Activated CD4-positive, alpha-beta T cell treated with anti-CD3 and anti-CD28 coated beads, Interleukin-2, amount 50 U/mL, for 48 hours (primary cell): Measurements from ENCODE around the gene ST3GAL2.
A peak's percentile ranks its signal among the peaks of the same experiment; 100 is the strongest.

Experiments
- DNase-seq, 2 experiments: peaks; one replicate each; pipeline ENCODE4 v3.0.0-alpha.2; 2020

The ST3GAL2 gene

DNA sequence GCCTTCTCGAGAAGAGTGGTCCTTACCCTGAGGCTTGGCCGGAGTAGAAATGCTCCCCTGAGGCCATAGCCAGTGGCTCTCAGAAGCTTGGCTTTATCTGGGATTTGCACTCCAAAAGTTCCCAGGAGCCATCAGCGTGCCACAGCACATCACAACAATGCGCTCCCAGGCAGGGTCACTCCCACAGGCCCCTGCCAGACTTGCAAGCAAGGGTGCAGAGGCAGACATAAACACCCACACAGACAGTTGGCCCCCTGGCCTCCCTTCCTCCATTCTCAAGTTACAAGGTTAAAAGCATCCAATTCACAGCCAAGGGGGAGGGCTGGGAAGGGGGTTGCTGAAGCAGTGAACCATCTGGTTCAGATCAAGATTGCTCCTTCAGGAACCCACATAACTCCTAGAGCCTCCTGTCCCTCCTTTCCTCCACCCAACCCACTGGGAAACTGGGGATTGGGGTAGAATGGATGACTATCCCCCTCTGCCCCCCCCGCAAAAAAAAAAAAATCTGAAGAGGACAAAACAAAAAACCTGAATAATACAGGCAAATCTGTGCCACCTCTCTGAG is 1.8 kb downstream of the ST3GAL2 start:
- DNase-seq = no peak

DNA sequence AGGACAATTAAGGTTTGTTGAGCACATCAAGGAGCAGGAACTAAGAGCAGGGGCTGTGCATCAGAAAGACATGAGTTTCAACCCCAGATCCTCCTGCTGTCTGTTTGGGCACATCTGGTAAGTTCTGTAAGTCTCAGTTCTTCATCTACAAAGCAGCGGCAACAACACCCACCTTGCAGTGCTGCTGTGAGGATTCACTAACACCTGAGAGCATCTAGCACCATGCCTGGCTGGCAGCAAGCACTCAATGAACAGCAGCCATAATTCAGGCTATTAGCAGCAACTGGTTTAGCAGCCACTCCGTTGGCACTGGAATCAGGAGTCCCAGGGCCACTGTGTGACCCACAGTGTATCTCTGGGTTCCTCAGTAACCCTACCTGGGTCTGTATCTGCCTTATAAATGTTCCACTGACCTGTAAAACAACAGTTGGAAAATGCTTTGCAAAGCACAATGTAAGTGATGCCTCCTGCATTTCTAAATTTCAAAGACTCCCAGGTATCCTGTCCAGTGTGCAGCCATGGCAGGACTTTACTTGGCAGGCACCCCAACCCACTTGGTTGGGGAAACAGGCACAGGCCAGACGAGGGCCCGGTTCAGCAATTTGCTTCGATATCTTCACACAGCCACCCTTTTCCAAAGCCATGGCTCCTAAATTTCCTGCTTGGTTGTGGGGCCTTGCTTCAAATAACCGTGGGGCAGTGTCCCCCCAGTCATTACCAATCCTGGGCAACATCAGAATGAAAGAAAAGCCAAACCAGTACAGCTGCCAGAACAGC is 4.2 kb downstream of the ST3GAL2 start:
- no peak for DNase-seq

DNA sequence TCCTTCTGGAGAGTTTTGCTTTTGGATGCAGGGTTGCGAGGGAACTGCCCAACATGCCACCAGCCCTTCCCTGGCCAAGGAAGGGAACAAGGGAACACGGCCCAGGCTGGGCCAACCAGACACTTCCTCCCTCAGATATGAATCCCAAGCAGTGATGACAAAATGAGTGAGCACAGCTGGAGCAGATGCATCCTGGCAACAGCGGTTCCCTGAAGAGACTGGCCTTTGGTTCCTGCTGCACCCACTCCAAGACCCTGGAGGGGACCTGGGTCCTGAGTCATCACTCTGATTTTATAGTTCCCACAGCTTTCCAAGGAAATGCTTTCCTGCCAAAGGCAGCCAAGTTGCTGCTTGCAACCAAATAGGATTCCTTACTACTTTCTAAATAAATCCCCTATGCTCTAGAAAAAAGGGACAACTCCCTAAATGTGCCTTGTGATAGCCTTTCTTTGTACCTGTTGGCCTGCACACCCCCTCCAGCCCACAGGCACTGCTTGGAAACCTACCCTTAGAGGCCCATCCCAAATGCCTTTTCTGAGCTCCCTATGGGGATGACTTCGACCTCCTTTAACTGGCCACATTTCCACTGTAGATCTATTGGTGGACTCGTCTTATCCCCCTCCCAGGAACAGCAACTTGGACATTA is 5.3 kb downstream of the ST3GAL2 start:
- no peak for DNase-seq

DNA sequence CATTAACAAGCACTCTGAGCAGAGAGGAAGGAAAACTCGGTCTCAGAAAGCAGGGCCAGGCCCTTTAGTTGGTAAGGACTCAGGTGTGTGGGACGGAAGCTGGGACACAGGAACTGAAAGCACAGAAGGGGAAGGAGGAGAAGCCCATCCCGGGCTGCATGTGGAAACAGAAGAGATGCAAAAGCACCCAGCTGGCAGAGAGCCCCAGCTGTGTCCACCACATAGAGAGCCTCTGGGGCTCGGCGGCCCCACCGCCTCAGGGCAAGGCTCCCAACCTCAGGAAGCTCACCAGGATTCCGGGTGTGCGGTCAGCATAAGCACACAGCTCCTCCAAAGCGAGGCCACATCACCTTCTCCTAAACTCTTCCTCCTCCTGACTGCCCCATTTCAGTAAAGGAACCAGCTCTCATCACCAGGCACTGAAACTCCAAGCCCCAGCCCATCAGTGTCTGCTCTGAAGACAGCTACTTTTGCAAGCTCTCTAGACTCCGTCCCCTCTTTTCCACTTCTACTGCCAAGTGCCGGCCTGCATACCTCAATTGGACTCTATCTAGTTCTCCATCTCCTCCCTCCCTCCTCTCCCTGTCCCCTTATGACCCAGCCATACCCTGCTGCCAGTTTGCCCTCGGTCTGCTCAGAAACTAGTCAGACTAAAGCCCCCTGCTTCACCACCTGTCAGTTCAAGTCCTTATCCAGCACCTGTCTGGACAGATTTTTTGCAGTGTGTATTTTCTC is 6.0 kb downstream of the ST3GAL2 start:
- DNase-seq = no peak

- no peak for DNase-seq
These were observed 6.6 kb downstream of the ST3GAL2 start for GRCh38 chr16:70432356-70432722.

DNA sequence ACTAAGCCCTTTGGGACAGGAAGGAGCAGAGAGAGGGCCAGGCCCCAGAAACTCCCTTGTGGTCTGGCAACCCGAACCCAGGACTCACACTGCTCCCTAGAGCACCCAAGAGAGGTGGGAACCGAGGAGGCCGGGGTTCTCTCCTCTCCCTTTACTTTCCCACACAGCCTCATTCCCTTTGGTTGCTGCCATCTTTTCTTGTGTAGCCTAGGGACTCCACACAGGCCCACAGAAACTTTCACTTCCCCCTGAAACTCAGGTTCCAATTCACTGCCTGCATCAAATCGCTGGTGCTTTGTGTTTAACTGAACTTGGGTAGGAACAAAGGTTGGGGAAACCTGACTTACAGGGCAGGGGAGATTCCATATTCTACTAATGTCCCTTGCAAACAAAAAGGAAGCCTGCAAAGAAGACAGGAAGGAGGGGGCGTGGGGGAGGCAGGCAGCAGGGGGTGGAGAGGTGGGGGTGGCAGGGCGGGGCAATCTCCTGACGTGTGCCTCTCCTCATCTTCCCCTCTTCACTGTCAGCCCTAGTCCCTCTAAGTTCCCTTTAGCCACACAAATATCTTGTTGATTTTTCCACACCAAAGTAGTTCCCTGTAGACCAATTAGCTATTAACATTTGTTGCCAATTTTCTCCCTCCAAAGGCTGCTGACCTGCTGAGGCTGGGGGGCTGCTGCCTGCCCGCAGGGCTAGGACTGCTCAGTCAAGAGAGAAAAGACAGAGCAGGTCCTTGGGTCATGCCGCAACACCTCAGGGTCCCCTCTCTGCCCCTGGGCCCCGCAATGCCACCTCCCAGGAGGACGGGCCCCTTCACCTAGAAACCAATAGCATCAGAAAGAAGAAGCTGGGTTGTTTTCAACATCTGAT is 8.0 kb downstream of the ST3GAL2 start:
- peak; percentile 53 to 64 for DNase-seq

DNA sequence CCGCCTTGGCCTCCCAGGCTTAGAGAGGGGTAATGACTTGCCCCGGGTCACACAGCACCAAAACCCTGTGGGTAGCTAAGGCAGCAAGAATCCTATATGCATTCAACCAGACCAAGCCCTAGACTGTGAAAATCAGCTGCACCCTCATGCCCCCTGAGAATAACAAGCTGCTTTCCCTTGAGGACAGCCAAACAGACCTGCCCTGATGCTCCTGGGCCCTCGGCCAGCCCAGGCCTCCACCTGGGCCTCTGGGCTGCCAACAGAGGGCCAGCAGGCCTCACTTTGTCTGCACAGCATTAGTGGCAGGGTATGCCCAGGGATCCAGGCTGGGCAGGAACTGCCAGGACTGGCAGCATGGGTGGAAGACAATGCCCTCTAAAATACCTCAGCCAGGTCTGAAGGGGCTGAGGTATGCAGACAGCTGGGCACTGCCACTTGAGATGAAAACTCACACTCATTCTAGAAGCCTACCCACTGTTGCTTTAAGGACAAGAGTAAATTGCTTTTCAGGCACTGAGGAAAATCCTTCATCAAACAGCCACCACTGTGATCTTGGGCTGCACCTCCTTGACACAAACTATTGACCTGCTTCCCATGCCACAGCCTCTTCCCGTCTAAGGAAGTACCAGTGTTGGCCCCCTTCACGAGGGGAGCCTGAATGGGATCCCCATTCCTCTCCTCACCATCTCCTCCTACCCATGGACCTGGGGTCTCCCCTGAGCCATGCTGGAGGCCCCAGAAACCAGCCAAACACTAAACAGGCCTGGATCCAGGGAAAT is 8.8 kb downstream of the ST3GAL2 start:
- no peak for DNase-seq

- peak; percentile 74 to 84 for DNase-seq
These were observed 10.5 kb downstream of the ST3GAL2 start for GRCh38 chr16:70428178-70428998.

DNA sequence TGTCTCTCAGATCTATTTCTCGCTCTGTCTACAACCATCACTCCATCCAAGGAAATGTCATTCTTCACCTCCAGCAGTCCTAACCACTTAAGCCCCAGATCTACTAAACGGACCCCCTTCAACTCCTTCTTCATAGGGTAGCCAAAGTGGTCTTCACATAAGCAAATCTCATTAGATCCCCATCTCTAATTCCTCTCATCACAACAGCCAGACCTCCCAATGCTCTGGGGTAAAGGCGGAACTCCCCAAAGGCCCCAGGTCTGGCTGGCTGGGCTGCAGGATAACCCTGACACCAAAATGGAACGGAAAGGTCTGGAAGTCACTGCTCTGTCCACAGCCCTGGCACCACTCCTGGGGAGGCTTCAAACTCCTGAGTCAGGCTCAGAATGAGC is 11.1 kb downstream of the ST3GAL2 start:
- DNase-seq = no peak

- DNase-seq = no peak
These were observed 16.4 kb downstream of the ST3GAL2 start for GRCh38 chr16:70422543-70422942.

DNA sequence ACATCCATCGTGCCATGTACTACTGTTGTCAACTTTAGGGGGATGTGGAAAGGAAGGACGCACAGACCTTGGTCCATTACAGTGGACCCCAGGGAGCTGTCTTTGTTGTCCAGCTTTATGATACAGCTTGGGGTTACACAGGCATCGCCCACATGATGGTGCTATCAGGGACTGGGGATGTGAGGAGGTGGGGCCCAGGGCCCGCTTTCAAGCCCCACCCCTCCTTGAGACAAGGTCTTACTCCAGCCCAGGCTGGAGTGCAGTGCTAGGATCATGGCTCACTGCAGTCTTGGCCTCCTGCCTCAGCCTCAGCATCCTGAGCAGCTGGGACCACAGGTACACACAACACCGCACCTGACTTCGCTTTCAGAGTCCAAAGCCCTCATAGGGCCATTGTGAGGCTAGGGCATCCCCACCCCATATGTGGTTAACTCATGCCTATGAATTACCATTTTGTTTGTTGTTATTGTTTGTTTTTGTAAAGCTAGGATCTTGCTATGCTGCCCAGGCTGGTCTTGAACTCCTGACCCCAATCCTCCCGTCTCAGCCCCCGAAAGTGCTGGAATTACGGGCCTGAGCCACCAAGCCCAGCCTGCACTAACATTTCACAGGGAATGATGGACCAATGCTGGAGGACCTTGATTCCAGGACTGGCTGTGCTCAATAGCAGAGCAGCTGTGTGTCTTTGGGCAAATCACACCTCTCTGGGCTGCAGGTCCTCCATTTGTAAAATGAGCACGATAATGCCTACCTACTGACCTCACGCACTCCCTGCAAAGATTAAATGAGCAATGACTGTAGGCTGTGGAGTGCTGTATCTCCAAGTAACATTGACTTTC is 17.2 kb downstream of the ST3GAL2 start:
- no peak for DNase-seq

DNA sequence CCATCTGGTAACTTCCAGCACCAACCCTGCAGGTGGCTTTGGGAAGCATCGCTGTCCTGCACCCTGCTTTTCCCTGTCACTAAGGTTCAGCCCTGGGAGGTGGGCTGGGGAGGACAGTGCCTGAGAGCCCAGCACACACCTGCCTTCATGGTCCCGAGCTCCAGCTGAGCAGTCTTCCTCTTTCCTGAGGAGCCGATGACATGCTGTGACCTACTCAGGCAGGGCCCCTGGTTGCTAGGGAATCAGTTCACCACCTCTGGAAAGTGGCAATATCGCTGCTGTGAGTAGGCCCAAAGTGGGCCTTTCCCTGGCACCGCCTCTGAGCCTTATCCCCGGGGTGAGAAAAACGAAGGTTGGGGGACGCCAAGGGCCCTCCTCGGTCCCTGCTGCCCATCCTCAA is 17.9 kb downstream of the ST3GAL2 start:
- DNase-seq = no peak

DNA sequence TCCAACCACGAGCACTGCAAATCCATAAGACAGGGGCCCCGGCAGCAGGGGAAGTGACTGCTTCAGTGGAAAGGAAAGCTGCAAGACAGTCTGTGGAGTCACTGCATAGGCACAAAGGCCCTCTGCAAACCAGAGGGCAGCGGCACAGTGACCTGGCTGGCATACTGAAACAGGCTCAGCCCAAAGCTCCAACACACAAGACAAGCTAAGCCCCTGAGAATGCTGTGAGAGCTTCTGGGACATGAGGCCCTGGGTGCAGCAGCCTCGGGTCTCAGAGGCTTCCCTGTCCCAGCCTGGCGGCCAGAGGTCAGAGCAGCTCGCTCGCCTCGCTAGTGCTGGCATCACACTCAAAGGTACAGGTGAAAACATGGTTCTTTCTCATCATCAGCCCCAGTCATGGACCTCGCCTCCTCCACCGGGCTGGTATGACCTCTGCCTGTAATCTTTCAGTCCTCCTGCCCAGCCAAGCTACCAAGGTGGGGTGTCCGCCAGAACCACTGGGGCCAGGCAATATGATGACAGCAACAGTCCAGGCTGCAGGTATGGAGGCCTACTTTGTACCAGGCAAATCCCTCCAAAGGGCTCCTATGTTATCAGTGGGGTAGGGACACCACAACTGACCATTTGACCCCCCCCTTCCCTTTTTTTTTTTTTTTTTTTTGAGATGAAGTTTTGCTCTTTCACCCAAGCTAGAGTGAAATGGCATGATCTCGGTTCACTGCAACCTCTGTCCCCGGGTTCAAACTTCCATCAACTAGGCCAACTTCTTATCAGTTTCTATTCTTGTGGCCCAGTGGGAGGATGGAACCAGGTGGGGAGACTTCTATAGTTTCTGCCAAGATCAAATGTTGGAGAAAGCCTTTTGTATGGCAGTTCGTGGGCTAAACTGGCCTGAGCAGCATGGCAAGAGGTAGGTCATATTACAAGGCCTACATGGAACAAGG is 19.2 kb downstream of the ST3GAL2 start:
- DNase-seq = no peak

GRCh38 chr16:70418993-70419318 is 19.9 kb downstream of the ST3GAL2 start:
- no peak for DNase-seq

DNA sequence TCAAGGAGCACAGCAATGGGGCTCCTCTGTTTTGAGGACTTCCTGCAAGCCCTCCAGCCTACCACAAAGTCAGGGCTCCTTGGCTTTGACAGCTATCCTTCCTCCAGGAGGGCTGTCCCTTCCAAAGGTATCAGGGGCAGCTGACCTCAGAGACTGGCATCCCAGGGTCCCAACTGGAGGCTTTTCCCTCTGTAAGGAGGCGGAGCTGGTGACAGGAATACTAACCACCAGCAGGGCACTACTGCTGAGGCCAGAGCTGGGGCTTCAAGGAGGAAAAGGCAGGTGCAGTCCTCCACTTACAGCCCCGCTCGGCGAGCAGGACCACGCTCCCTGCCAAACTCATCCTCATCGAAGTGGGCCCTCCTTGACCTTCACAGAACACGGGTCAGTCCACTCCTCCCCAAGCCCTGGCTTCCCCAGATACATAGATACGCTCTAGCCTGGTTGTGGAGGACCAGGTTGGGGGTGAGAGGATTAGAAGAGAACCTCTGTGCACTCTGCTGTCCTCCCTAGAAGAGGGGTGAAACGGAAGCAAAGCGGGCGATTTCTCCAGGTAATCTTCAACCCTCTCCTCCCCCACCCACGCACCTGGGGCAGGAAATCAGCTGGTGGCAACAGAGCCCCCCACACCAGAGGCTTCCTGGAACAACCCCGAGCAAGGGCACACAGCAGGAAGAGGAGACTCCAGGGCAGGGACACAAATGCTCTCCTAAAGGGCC is 20.5 kb downstream of the ST3GAL2 start:
- no peak for DNase-seq

DNA sequence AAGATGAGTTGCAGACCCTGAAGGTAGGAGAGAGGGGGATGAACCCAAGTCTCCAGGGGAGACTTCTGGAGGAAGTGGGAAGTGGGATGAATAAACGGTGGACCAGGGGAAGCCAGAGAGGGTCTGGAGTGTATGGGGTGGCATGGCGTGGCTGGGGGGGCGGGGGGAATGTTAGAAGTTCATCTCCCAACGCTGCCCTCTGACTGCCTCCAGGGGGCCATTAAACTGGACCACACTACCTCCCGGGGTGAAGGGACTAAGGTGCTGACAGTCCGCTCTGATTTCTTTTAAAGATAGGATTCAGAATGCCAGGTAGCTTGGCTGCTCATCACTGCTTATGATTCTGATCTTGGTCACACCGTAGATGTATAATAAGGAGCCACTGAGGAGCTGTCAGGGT is 21.2 kb downstream of the ST3GAL2 start:
- DNase-seq = no peak

DNA sequence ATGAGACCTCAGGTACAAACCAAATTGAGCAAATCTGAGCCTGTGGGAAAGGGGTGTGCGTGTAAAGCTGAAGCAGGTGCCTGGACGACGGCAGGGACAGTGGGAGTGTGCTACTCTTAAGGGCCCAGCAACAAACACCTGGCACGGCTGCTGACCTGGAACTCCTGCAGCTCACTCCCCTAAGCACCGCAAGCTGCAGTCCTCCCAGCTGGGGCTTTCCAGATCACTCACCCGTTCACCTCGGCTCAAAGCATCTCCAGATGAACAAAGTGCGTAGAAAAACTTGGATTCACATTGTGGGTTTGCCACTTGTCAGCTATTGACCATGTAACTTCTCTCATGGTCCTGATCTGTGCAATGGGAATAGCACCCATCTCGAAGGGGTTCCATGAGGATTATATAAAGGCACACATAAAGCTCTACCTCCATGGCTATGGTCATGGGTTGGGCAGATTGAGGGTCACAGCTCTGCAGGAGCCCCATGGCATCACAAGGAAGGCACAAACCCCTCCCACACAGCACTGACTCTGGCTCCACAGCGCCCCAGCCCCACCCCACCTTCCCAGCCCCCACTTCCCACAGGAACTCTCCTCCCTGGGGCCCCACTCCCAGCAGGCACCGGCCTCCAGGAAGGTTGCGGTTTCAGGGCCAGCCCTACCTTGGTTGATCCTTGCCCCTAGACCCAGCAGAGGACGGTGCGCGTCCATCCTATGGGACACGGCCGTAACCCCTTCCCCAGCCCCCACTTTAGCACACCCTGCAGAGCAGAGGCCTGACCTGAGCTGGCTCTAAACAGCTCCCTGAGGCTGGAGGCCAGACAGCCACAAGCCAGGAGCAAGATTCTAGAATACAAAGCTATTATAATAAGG is 21.9 kb downstream of the ST3GAL2 start:
- DNase-seq = no peak
